GM12801 (cell line): ENCODE results near the gene TAF13.

Experiments used
- TF ChIP-seq, protein P1 (sequence below): IDR thresholded peaks from one replicate; pipeline ENCODE4 v1.5.1; 2011; ENCODE audit warnings: control low read depth; ENCODE audit not compliant: insufficient read length; ENCODE audit errors: extremely low read depth

The TAF13 gene

DNA sequence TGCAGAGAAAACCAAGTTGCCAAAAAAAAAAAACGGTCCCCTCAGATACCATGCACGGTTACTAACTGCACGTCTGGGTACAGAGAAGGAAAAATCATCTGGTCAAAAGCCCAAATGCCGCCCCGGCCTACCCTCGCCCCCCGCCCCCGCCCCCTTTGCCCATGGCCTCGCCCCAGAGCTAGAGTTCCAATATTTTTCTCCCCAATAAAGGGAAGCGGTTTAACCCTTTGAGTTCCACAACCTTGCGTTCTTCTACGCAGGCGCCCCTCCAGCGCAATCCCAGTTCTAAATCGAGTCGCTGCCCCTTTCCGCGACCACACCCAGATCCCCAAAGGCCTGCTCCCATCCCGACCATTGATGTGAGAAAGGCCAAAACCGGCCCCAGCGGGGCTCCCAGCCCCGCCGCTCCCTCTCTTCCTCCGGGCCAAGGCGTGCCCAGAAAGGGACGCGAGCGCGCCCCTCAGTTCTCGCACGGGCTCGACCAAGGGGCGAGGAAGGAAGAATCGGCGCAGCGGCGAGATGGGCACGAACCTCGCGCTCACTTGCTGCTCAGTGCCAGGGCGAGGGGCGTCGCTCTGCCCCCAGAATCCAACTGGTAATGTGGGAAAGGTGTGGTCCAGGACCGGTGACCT lies 34.7 kb downstream of the TAF13 start:
- TF ChIP-seq, protein P1, sequence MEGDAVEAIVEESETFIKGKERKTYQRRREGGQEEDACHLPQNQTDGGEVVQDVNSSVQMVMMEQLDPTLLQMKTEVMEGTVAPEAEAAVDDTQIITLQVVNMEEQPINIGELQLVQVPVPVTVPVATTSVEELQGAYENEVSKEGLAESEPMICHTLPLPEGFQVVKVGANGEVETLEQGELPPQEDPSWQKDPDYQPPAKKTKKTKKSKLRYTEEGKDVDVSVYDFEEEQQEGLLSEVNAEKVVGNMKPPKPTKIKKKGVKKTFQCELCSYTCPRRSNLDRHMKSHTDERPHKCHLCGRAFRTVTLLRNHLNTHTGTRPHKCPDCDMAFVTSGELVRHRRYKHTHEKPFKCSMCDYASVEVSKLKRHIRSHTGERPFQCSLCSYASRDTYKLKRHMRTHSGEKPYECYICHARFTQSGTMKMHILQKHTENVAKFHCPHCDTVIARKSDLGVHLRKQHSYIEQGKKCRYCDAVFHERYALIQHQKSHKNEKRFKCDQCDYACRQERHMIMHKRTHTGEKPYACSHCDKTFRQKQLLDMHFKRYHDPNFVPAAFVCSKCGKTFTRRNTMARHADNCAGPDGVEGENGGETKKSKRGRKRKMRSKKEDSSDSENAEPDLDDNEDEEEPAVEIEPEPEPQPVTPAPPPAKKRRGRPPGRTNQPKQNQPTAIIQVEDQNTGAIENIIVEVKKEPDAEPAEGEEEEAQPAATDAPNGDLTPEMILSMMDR = no peak

DNA sequence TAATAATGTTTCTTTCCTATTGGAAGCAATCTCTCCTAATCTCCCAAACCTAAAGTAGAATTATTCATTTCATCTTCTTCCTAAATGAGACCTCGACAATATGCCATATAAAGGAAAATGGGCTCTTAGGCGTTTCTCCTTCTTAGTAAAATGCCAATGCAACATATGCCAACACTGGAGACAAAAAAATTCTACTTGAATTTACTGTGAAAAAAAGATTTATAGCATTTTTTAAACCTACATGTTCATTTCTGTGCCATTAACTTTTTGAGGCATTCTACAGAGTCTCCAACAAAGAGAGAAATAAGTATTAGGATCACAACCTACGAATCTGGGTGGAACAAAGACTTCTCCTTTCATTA lies 35.2 kb downstream of the TAF13 start:
- TF ChIP-seq, protein P1 = no peak

DNA sequence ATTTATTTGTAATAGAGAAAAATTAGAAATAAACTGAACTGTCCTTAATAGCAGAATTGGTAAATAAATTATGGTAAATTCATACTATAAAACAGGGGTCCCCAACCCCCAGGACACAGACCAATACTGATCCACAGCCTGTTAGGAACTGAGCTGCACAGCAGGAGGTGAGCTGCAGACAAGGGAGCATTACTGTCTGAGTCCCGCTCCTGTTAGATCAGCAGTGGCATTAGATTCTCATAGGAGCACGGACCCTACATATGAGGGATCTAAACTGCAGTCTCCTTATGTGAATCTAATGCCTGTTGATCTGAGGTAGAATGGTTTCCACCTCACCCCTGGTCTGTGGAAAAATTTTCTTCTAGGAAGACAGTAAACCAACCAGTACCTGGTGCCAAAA lies 41.4 kb downstream of the TAF13 start:
- TF ChIP-seq, protein P1 = no peak

DNA sequence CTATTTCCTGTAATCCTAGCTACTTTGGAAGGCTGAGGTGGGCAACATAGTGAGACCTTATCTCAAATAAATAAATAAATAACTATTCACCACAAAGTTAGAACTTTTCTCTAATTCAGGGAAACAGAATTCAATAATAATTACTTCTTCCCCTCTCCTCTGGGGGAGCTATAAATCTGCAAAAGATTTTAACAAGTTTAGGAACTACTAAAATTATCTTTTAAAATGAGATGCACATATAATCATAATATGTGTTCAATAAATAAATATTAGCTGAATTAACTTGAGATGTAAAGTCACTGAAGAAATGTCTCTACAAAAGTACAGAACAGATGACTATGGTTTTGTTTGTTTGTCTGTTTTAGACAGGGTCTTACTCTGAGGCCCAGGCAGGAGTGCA lies 48.0 kb downstream of the TAF13 start:
- TF ChIP-seq, protein P1 = no peak

DNA sequence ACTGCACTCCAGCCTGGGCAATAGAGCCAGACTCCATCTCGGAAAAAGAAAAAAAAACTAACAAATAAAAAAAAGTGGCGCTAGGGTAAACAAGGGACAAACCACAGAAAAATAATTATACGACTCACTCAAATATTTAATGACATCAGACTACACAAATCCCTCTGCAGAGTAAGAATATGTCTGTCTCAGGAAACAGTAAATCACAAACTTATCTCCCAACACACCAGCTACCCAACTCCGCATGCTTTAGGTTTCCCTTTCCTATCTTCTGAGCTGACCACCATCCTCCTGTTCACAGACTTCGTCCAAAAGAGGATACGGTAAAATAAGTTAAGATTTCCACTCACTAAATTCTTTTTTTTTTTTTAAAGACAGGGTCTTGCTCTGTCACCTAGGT lies 50.1 kb downstream of the TAF13 start:
- TF ChIP-seq, protein P1 = no peak

DNA sequence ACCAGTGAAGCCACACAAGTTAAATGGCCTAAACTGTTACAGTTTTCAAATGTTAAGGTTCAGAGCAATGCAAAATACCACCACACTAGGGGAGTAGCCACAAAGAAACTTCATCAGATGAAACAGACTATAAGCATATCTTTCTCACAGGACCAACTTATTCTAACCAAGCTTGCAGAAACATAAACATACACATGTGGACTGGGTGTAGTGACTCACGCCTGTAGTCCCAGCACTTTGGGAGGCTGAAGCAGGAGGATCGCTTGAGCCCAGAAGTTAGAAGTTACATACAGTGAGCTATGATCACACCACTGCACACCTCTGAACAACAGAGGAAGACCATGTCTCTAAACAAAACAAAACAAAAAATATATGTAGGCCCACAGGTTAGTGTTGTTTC lies 51.2 kb downstream of the TAF13 start:
- TF ChIP-seq, protein P1 = no peak

DNA sequence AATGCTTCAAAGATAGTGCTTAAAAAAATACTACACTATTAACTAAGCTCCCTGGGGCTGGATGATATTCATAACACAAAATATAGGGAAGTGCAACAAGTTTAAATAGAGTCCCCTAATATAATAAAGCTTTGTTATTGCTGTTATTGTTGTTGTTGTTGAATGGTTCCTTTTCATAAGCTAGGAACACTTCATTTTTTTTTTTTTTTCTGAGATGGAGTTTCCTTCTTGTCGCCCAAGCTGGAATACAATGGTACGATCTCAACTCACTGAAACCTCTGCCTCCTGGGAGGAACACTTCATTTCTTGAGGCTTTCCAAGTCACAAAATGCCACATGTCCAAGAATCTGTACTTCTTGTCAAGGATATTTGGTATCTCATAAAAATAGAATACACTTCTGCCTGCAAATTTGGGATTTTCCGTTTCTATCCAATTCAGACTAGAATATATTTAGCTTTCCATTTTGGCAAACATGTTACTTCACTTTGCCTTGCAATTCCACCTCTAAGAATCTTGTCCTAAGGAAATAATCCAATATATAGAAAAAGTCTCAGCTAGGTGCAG lies 55.0 kb downstream of the TAF13 start:
- TF ChIP-seq, protein P1 = no peak
